ENCODE data around the gene DKC1. TPM values are rescaled to one million over a fixed set of nuclear protein-coding genes. Genes with fewer than 3 reads are reported as not detected.
A peak's percentile ranks its signal among the peaks of the same experiment; 100 is the strongest.

Gene DKC1
- polyA plus RNA-seq, 3 donors, result 14.1 to 21.6 (median 17.0) TPM

- H3K9ac ChIP-seq (ENCODE audit: insufficient read depth, low read length, poor library complexity, severe bottlenecking), result no peak overlapping the region
- H2AFZ ChIP-seq (ENCODE audit: insufficient read depth, low read depth, low read length, poor library complexity, severe bottlenecking), result no peak overlapping the region
- peaks cover 98% of the 10 kb centered on the region for H3K4me1 Mint-ChIP-seq
- H4K20me1 ChIP-seq (ENCODE audit: insufficient read depth, low read length), result no peaks in the 10 kb centered on the region
- WGBS (ENCODE audit: insufficient coverage), result no CpG with 5 or more reads among the region's 3 CpGs
- no peaks in the 10 kb centered on the region for H3K9me3 ChIP-seq (replicated peaks in 1 of 2; ENCODE audit: control insufficient read depth in 1 of 2, insufficient read depth in 1 of 2, low read length in 2 of 2)
- peaks cover 89% of the 10 kb centered on the region for H3K79me2 ChIP-seq (ENCODE audit: insufficient read depth, low read length)
- peaks cover 98 to 99% of the 10 kb centered on the region in 2 donors for H3K4me1 ChIP-seq (ENCODE audit: control insufficient read depth in 1 of 2, insufficient read depth in 2 of 2, low read length in 2 of 2)
- no peaks in the 10 kb centered on the region for H3K36me3 ChIP-seq (replicated peaks in 1 of 2; ENCODE audit: control insufficient read depth in 1 of 2, insufficient read depth in 2 of 2, low read length in 2 of 2)
- H3K27ac ChIP-seq (ENCODE audit: low read depth in 1 of 2, low read length in 2 of 2), result peak overlapping the region in 1 of 2 donors; percentile 83
- H3K36me3 Mint-ChIP-seq, result peaks cover 7 to 14% of the 10 kb centered on the region in 2 donors
- peak overlapping the region; percentile 16 for H3K4me2 ChIP-seq (replicated peaks; ENCODE audit: extremely low read depth, low read length, poor library complexity, severe bottlenecking)
- H3K9me3 Mint-ChIP-seq, result peaks cover 0 to 3% (median 0%) of the 10 kb centered on the region in 7 donors
- intact Hi-C loops (cut with micrococcal nuclease), result no loop called here
- peak overlapping the region; percentile 21 to 92 (median 74) for H3K27ac Mint-ChIP-seq
- peak overlapping the region in 1 of 3 experiments; percentile 1 for H3K4me3 ChIP-seq (replicated peaks in 1 of 3; ENCODE audit: low read depth in 2 of 3, low read length in 3 of 3)
- H3K27me3 Mint-ChIP-seq (ENCODE audit: low read depth in 3 of 3), result no peaks in the 10 kb centered on the region
- peak in 2 of 3 donors; percentile 16 to 34 for DNase-seq
- no peaks in the 10 kb centered on the region for H3K27me3 ChIP-seq (ENCODE audit: control insufficient read depth in 2 of 2, insufficient read depth in 2 of 2, low read length in 2 of 2)
- no peak for TF ChIP-seq CTCF (IDR thresholded peaks at IDR 0.05)
- H3K4me3 Mint-ChIP-seq, result no peak overlapping the region
These were observed 34.8 kb upstream of the DKC1 start for GRCh38 chrX:154727871-154728270.

GRCh38 chrX:154728431-154729190 is 34.1 kb upstream of the DKC1 start:
- H2AFZ ChIP-seq (ENCODE audit: insufficient read depth, low read depth, low read length, poor library complexity, severe bottlenecking), result no peak overlapping the region
- no peak overlapping the region for H3K9ac ChIP-seq (ENCODE audit: insufficient read depth, low read length, poor library complexity, severe bottlenecking)
- peak overlapping the region in 1 of 3 experiments; percentile 1 for H3K4me3 ChIP-seq (replicated peaks in 1 of 3; ENCODE audit: low read depth in 2 of 3, low read length in 3 of 3)
- Mint-ChIP-seq H3K27me3 (ENCODE audit: low read depth in 3 of 3) (no peaks in the 10 kb centered on the region), H3K9me3 (peaks cover 0 to 3% (median 0%) of the 10 kb centered on the region in 7 donors), H3K4me1 (peaks cover 98% of the 10 kb centered on the region), H3K36me3 (peaks cover 5 to 14% of the 10 kb centered on the region in 2 donors), H3K4me3 (no peak overlapping the region), H3K27ac (peak overlapping the region in 6 of 7 donors; percentile 21 to 92 (median 80))
- intact Hi-C loops (cut with micrococcal nuclease), result no loop called here
- H3K4me2 ChIP-seq (replicated peaks; ENCODE audit: extremely low read depth, low read length, poor library complexity, severe bottlenecking), result no peak overlapping the region
- no CpG with 5 or more reads among the region's 7 CpGs for WGBS (ENCODE audit: insufficient coverage)
- no peak for TF ChIP-seq CTCF (IDR thresholded peaks at IDR 0.05)
- no peaks in the 10 kb centered on the region for H4K20me1 ChIP-seq (ENCODE audit: insufficient read depth, low read length)
- no peaks in the 10 kb centered on the region for H3K36me3 ChIP-seq (replicated peaks in 1 of 2; ENCODE audit: control insufficient read depth in 1 of 2, insufficient read depth in 2 of 2, low read length in 2 of 2)
- peaks cover 98 to 99% of the 10 kb centered on the region in 2 donors for H3K4me1 ChIP-seq (ENCODE audit: control insufficient read depth in 1 of 2, insufficient read depth in 2 of 2, low read length in 2 of 2)
- no peaks in the 10 kb centered on the region for H3K27me3 ChIP-seq (ENCODE audit: control insufficient read depth in 2 of 2, insufficient read depth in 2 of 2, low read length in 2 of 2)
- DNase-seq, result no peak
- peak overlapping the region in 1 of 2 donors; percentile 83 for H3K27ac ChIP-seq (ENCODE audit: low read depth in 1 of 2, low read length in 2 of 2)
- H3K9me3 ChIP-seq (replicated peaks in 1 of 2; ENCODE audit: control insufficient read depth in 1 of 2, insufficient read depth in 1 of 2, low read length in 2 of 2), result no peaks in the 10 kb centered on the region
- H3K79me2 ChIP-seq (ENCODE audit: insufficient read depth, low read length), result peaks cover 89% of the 10 kb centered on the region

Data from CD14-positive monocyte (primary cell).